Measurements from ENCODE around the gene DNAAF2.
A peak's percentile ranks its signal among the peaks of the same experiment; 100 is the strongest.
"Not testable (repeated sequence)": the region's sequence is repeated elsewhere in the genome, so short reads cannot be mapped to it uniquely, and the experiment has no call there.

Gene DNAAF2

GRCh38 chr14:49619730-49620129 lies 15.3 kb downstream of the DNAAF2 start:
- Histone ChIP-seq H3K9ac (ENCODE audit: insufficient read length) (peak overlapping the region; percentile 93), H3K4me3 (peak overlapping the region; percentile 92), H3K27ac (peak overlapping the region; percentile 89; the same call in 1 of the 2 replicates), H3K9me3 (ENCODE audit: low read depth, low read length) (no peaks in the 10 kb centered on the region), H3K36me3 (ENCODE audit: insufficient read depth, low read length) (peaks cover 36% of the 10 kb centered on the region)
- TF ChIP-seq EZH2 (IDR thresholded peaks at IDR 0.05): no peak
- no peak for TF ChIP-seq FOXP2 (optimal IDR thresholded peaks at IDR 0.05; ENCODE audit: control extremely low read depth, extremely low read length, insufficient read depth)
- TF ChIP-seq POLR2AphosphoS5 (IDR thresholded peaks at IDR 0.05; ENCODE audit: borderline replicate concordance, low read depth, low read length): no peak
- no peak for DNase-seq (ENCODE audit: low read depth, low spot score)

GRCh38 chr14:49619273-49619672 lies 15.8 kb downstream of the DNAAF2 start:
- not testable (repeated sequence) for DNase-seq (ENCODE audit: low read depth, low spot score); H3K9me3 ChIP-seq (ENCODE audit: low read depth, low read length); H3K27ac ChIP-seq
- H3K4me3 ChIP-seq: peak overlapping the region; percentile 92
- peak overlapping the region; percentile 93 for H3K9ac ChIP-seq (ENCODE audit: insufficient read length)
- peaks cover 40% of the 10 kb centered on the region for H3K36me3 ChIP-seq (ENCODE audit: insufficient read depth, low read length)

- Histone ChIP-seq H3K9me3 (ENCODE audit: low read depth, low read length) (no peaks in the 10 kb centered on the region), H3K4me3 (no peak overlapping the region), H3K27ac (peak overlapping the region; percentile 63; the same call in 1 of the 2 replicates), H3K9ac (ENCODE audit: insufficient read length) (no peak overlapping the region), H3K36me3 (ENCODE audit: insufficient read depth, low read length) (peaks cover 42% of the 10 kb centered on the region)
- TF ChIP-seq POLR2AphosphoS5 (IDR thresholded peaks at IDR 0.05; ENCODE audit: borderline replicate concordance, low read depth, low read length) (no peak), FOXP2 (optimal IDR thresholded peaks at IDR 0.05; ENCODE audit: control extremely low read depth, extremely low read length, insufficient read depth) (no peak), EZH2 (IDR thresholded peaks at IDR 0.05) (no peak)
- no peak for DNase-seq (ENCODE audit: low read depth, low spot score)
These were observed 17.1 kb downstream of the DNAAF2 start for GRCh38 chr14:49617852-49618519.

GRCh38 chr14:49615776-49616175 lies 19.3 kb downstream of the DNAAF2 start:
- no peaks in the 10 kb centered on the region for H3K9me3 ChIP-seq (ENCODE audit: low read depth, low read length)
- H3K36me3 ChIP-seq (ENCODE audit: insufficient read depth, low read length): peaks cover 49% of the 10 kb centered on the region
- no peak overlapping the region for H3K9ac ChIP-seq (ENCODE audit: insufficient read length)
- no peak overlapping the region for H3K4me3 ChIP-seq
- peak overlapping the region; percentile 75 for H3K27ac ChIP-seq
- TF ChIP-seq FOXP2 (optimal IDR thresholded peaks at IDR 0.05; ENCODE audit: control extremely low read depth, extremely low read length, insufficient read depth) (no peak), POLR2AphosphoS5 (IDR thresholded peaks at IDR 0.05; ENCODE audit: borderline replicate concordance, low read depth, low read length) (no peak), EZH2 (IDR thresholded peaks at IDR 0.05) (no peak)
- DNase-seq (ENCODE audit: low read depth, low spot score): no peak

- no peak overlapping the region for H3K9ac ChIP-seq (ENCODE audit: insufficient read length)
- no peaks in the 10 kb centered on the region for H3K9me3 ChIP-seq (ENCODE audit: low read depth, low read length)
- DNase-seq (ENCODE audit: low read depth, low spot score): no peak
- H3K27ac ChIP-seq: peak overlapping the region; percentile 45
- TF ChIP-seq EZH2 (IDR thresholded peaks at IDR 0.05): no peak
- no peak for TF ChIP-seq FOXP2 (optimal IDR thresholded peaks at IDR 0.05; ENCODE audit: control extremely low read depth, extremely low read length, insufficient read depth)
- TF ChIP-seq POLR2AphosphoS5 (IDR thresholded peaks at IDR 0.05; ENCODE audit: borderline replicate concordance, low read depth, low read length): no peak
- H3K4me3 ChIP-seq: no peak overlapping the region
- H3K36me3 ChIP-seq (ENCODE audit: insufficient read depth, low read length): peaks cover 53% of the 10 kb centered on the region
These were observed 20.8 kb downstream of the DNAAF2 start for GRCh38 chr14:49614196-49614595.

GRCh38 chr14:49612671-49613070 lies 22.4 kb downstream of the DNAAF2 start:
- no peak for DNase-seq (ENCODE audit: low read depth, low spot score)
- peak overlapping the region; percentile 39 for H3K27ac ChIP-seq
- TF ChIP-seq FOXP2 (optimal IDR thresholded peaks at IDR 0.05; ENCODE audit: control extremely low read depth, extremely low read length, insufficient read depth) (no peak), POLR2AphosphoS5 (IDR thresholded peaks at IDR 0.05; ENCODE audit: borderline replicate concordance, low read depth, low read length) (no peak), EZH2 (IDR thresholded peaks at IDR 0.05) (no peak)
- no peaks in the 10 kb centered on the region for H3K9me3 ChIP-seq (ENCODE audit: low read depth, low read length)
- no peak overlapping the region for H3K4me3 ChIP-seq
- peak overlapping the region; percentile 6 for H3K9ac ChIP-seq (ENCODE audit: insufficient read length)
- H3K36me3 ChIP-seq (ENCODE audit: insufficient read depth, low read length): peaks cover 45% of the 10 kb centered on the region

- peak overlapping the region; percentile 37 for H3K9ac ChIP-seq (ENCODE audit: insufficient read length)
- H3K36me3 ChIP-seq (ENCODE audit: insufficient read depth, low read length): peaks cover 45% of the 10 kb centered on the region
- peak overlapping the region; percentile 39 for H3K27ac ChIP-seq
- no peak for DNase-seq (ENCODE audit: low read depth, low spot score)
- TF ChIP-seq POLR2AphosphoS5 (IDR thresholded peaks at IDR 0.05; ENCODE audit: borderline replicate concordance, low read depth, low read length) (no peak), FOXP2 (optimal IDR thresholded peaks at IDR 0.05; ENCODE audit: control extremely low read depth, extremely low read length, insufficient read depth) (no peak), EZH2 (IDR thresholded peaks at IDR 0.05) (no peak)
- H3K4me3 ChIP-seq: no peak overlapping the region
- H3K9me3 ChIP-seq (ENCODE audit: low read depth, low read length): no peaks in the 10 kb centered on the region
These were observed 22.8 kb downstream of the DNAAF2 start for GRCh38 chr14:49612251-49612650.

- H3K4me3 ChIP-seq: no peak overlapping the region
- DNase-seq (ENCODE audit: low read depth, low spot score): no peak
- no peak overlapping the region for H3K9ac ChIP-seq (ENCODE audit: insufficient read length)
- no peaks in the 10 kb centered on the region for H3K9me3 ChIP-seq (ENCODE audit: low read depth, low read length)
- no peak overlapping the region for H3K27ac ChIP-seq
- TF ChIP-seq FOXP2 (optimal IDR thresholded peaks at IDR 0.05; ENCODE audit: control extremely low read depth, extremely low read length, insufficient read depth) (no peak), POLR2AphosphoS5 (IDR thresholded peaks at IDR 0.05; ENCODE audit: borderline replicate concordance, low read depth, low read length) (no peak), EZH2 (IDR thresholded peaks at IDR 0.05) (no peak)
- peaks cover 49% of the 10 kb centered on the region for H3K36me3 ChIP-seq (ENCODE audit: insufficient read depth, low read length)
These were observed 27.5 kb downstream of the DNAAF2 start for GRCh38 chr14:49607583-49607982.
